ENCODE data around the gene KLHL30. TPM values are rescaled to one million over a fixed set of nuclear protein-coding genes. Genes with fewer than 3 reads are reported as not detected.

KLHL30 gene
- total RNA-seq, 2 experiments from 2014 or later: not detected

DNA sequence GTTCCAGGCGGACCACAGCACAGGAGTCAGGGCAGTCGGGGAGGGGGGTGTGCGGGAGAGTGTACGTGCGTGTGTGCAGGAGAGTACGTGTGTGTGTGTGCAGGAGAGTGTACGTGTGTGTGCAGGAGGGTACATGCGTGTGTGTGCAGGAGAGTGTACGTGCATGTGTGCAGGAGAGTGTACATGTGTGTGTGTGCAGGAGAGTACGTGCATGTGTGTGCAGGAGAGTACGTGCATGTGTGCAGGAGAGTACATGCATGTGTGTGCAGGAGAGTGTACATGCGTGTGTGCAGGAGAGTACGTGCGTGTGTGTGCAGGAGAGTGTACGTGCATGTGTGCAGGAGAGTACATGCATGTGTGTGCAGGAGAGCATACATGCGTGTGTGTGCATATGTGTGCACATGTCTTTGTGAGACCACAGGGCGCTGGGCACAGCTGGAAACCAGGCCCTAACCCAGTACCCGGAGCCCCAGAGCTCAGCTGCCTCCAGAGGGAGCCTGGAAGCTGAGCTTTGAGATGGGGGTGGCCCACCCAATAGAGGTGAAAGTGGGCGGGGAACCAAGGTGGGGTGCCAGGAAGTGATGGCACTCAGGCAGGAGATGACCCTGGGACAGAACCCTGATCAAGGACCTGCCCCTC is 13.9 kb upstream of the KLHL30 start:
- intact Hi-C loops (cut with DNase I, micrococcal nuclease): no loop called here
- DNase-seq: no peak
- no peaks in the 10 kb centered on the region for H3K9me3 Mint-ChIP-seq (ENCODE audit: low read depth)
- no peak for ATAC-seq
- POLR2A ChIA-PET: no interaction called here
- H3K36me3 Mint-ChIP-seq (ENCODE audit: low read depth): no peaks in the 10 kb centered on the region
- H3K4me3 Mint-ChIP-seq: no peak overlapping the region
- no peaks in the 10 kb centered on the region for H3K4me1 Mint-ChIP-seq
- CTCF ChIA-PET: interaction anchor here (1.0 kb wide), 1 partner anchor 107 kb away, joined by 4 read pairs; no protein-coding TSS in a partner anchor
- H3K27ac Mint-ChIP-seq: no peak overlapping the region
- no peaks in the 10 kb centered on the region for H3K27me3 Mint-ChIP-seq

DNA sequence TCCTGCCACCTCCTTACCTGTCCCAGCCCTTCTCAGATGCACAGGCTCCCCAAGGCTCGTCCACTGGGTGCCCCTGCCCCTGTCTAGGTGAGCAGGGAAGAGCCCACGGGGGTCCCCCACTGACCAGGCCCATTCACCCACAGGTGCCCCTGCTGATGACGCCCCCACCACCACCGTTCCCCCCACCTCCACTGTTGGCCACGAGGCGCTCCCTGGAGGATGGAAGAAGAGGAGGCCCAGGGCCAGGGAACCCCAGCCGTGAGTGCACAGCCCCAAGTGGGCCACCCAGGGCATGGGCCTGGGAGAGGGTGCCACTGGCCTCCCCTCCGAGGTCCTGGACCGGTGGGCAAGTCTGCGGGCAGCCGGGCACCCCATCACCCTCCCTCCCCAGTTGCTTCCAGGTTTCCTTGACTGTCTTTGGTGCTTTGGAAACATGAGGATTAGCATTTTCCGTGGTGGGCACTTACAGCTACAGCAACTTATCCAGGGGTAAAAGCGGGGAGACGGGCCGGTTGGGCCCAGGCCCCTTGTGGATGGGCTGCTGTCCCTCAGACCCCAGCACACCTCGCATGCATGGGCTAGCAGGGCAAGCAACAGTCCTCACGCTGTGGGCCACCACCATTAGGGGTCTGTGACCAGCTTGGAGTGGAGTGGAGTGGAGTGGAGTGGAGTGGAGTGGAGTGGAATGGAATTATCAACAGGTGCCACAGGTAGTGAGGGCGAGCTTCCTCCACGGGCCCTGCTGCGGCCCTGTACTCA is 13.2 kb upstream of the KLHL30 start:
- Mint-ChIP-seq H3K4me3 (no peak overlapping the region), H3K9me3 (ENCODE audit: low read depth) (no peaks in the 10 kb centered on the region), H3K4me1 (no peaks in the 10 kb centered on the region), H3K27ac (no peak overlapping the region), H3K27me3 (no peaks in the 10 kb centered on the region), H3K36me3 (ENCODE audit: low read depth) (no peaks in the 10 kb centered on the region)
- intact Hi-C loops (cut with DNase I, micrococcal nuclease): no loop called here
- POLR2A ChIA-PET: no interaction called here
- ATAC-seq (no peak), DNase-seq (no peak)
- CTCF ChIA-PET: interaction anchor here (1.0 kb wide), 1 partner anchor 106 kb away, joined by 4 read pairs; no protein-coding TSS in a partner anchor

DNA sequence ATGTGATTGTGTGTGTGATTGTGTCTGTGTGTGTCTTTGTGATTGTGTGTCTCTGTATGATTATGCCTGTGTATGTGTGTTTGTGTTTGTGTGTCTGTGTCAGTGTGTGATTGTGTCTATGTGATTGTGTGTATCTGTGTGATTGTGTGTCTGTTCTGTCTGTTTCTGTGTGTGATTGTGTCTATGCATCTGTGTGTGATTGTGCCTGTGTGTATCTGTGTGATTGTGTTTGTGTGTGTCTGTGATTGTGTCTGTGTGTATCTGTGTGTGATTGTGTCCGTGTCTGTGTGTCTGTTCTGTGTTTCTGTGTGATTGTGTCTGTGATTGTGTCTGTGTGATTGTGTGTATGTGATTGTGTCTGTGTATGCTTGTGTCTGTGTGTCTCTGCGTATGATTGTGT is 12.1 kb upstream of the KLHL30 start:
- Mint-ChIP-seq H3K4me1 (no peaks in the 10 kb centered on the region), H3K27ac (no peak overlapping the region), H3K36me3 (ENCODE audit: low read depth) (no peaks in the 10 kb centered on the region), H3K27me3 (no peaks in the 10 kb centered on the region), H3K4me3 (no peak overlapping the region), H3K9me3 (ENCODE audit: low read depth) (no peaks in the 10 kb centered on the region)
- ATAC-seq (no peak), DNase-seq (no peak)
- CTCF ChIA-PET: no interaction called here
- POLR2A ChIA-PET: no interaction called here
- intact Hi-C loops (cut with DNase I, micrococcal nuclease): no loop called here

DNA sequence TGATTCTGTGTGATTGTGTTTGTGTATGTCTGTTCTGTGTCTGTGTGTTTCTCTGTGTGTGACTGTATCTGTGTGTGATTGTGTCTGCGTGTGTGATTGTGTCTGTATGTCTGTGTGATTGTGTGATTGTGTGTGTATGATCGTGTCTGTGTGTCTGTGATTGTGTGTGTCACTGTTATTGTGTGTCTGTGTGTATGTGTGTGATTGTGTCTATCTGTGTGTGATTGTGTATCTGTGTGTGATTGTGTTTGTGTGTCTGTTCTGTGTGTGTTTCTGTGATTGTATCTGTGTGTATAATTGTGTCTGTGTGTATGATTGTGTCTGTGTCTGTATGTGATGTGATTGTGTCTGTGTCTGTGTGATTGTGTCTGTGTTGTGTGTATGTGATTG is 11.7 kb upstream of the KLHL30 start:
- H3K27me3 Mint-ChIP-seq: no peaks in the 10 kb centered on the region
- H3K4me3 Mint-ChIP-seq: no peak overlapping the region
- no peaks in the 10 kb centered on the region for H3K4me1 Mint-ChIP-seq
- CTCF ChIA-PET: no interaction called here
- no peaks in the 10 kb centered on the region for H3K36me3 Mint-ChIP-seq (ENCODE audit: low read depth)
- H3K27ac Mint-ChIP-seq: no peak overlapping the region
- intact Hi-C loops (cut with DNase I, micrococcal nuclease): no loop called here
- no peaks in the 10 kb centered on the region for H3K9me3 Mint-ChIP-seq (ENCODE audit: low read depth)
- DNase-seq (no peak), ATAC-seq (no peak)
- POLR2A ChIA-PET: no interaction called here

DNA sequence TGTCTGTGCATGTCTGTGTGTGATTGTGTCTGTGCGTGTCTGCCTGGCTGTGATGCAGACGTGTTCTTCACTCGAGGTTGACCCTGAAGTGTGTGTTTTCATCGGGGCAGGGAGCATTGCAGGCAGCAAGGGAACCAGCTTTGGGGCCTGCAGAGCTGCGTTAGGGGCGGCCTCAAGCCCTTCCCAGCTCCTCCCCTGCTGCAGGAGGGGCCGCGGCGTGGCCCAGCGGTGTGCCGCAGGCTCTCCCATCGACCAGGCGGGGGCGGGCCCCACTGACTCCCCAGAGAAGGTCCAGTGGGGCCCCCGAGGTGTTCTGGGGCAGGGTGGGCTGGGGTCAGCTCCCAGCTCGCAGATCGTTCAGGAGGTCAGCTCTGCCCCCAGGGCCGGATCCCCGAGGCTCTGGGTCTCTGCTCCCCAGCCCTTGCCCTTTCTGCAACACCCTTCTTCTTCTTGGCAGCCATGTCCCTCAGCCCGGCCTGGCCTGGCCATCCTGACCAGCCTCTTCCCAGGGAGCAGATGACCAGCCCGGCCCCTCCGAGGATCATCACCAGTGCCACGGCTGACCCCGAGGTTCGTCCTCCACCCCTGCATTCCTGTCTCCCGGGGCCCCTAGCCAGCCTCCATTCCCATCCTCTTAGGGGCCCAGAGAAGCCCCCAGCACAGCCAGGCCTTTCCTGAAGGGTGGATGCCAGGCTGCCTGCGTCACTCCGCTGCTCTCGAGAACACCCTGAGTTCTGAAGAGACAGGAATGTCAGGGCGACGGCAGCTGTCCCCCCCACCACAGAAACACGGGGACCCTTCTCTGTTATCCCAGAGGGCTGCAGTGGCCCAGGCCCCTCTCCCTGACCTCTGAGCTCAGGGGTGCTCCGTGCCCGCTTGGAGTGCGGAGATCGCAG is 11.1 kb upstream of the KLHL30 start:
- Mint-ChIP-seq H3K27me3 (no peaks in the 10 kb centered on the region), H3K4me1 (no peaks in the 10 kb centered on the region), H3K4me3 (no peak overlapping the region), H3K9me3 (ENCODE audit: low read depth) (no peaks in the 10 kb centered on the region), H3K36me3 (ENCODE audit: low read depth) (no peaks in the 10 kb centered on the region), H3K27ac (no peak overlapping the region)
- intact Hi-C loops (cut with DNase I, micrococcal nuclease): no loop called here
- ATAC-seq (peak; percentile 65), DNase-seq (peak; percentile 38)
- CTCF ChIA-PET: no interaction called here
- POLR2A ChIA-PET: no interaction called here

DNA sequence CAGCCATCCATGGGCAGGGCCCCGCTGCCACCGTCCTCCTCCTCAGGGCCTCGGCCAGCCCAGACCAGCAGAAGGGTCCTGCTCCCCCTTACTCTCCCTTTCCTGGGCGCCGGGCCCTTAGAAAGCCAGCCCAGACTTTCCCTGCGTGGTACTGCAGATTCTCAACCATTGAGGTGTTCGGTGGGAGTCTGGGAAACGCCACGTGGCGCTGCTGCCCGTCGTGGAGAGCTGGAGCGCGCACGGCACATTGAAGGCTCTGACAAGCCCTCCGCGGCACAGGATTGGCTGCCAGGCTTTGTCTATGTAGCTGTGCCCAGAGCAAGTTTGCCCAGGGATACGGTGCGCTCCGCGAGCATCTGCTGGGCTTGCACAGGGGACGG is 10.4 kb upstream of the KLHL30 start:
- CTCF ChIA-PET: no interaction called here
- POLR2A ChIA-PET: no interaction called here
- Mint-ChIP-seq H3K27ac (no peak overlapping the region), H3K4me3 (no peak overlapping the region), H3K27me3 (no peaks in the 10 kb centered on the region), H3K9me3 (ENCODE audit: low read depth) (no peaks in the 10 kb centered on the region), H3K4me1 (no peaks in the 10 kb centered on the region), H3K36me3 (ENCODE audit: low read depth) (no peaks in the 10 kb centered on the region)
- intact Hi-C loops (cut with DNase I, micrococcal nuclease): no loop called here
- DNase-seq (no peak), ATAC-seq (no peak)

DNA sequence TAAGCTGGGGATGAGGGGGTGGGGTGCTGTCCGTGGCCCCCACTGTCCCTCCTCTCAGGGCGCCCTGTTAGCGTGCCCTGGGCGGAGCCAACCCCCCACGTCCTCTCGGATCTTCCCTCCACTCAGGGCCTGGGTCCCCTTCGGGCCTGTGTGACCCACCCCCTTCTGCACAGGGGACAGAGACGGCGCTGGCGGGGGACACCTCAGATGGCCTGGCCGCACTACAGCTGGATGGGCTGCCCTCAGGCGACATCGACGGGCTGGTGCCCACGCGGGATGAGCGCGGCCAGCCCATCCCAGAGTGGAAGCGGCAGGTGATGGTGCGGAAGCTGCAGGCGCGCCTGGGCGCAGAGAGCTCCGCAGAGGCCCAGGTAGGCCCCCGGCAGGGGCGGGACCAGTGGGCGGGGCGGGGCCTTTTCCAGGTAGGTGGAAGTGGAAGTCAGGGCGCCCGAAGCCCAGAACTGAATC is 9.9 kb upstream of the KLHL30 start:
- DNase-seq (no peak), ATAC-seq (no peak)
- Mint-ChIP-seq H3K27me3 (no peaks in the 10 kb centered on the region), H3K4me3 (no peak overlapping the region), H3K27ac (no peak overlapping the region), H3K9me3 (ENCODE audit: low read depth) (no peaks in the 10 kb centered on the region), H3K36me3 (ENCODE audit: low read depth) (no peaks in the 10 kb centered on the region), H3K4me1 (no peaks in the 10 kb centered on the region)
- POLR2A ChIA-PET: no interaction called here
- intact Hi-C loops (cut with DNase I, micrococcal nuclease): no loop called here
- CTCF ChIA-PET: no interaction called here

DNA sequence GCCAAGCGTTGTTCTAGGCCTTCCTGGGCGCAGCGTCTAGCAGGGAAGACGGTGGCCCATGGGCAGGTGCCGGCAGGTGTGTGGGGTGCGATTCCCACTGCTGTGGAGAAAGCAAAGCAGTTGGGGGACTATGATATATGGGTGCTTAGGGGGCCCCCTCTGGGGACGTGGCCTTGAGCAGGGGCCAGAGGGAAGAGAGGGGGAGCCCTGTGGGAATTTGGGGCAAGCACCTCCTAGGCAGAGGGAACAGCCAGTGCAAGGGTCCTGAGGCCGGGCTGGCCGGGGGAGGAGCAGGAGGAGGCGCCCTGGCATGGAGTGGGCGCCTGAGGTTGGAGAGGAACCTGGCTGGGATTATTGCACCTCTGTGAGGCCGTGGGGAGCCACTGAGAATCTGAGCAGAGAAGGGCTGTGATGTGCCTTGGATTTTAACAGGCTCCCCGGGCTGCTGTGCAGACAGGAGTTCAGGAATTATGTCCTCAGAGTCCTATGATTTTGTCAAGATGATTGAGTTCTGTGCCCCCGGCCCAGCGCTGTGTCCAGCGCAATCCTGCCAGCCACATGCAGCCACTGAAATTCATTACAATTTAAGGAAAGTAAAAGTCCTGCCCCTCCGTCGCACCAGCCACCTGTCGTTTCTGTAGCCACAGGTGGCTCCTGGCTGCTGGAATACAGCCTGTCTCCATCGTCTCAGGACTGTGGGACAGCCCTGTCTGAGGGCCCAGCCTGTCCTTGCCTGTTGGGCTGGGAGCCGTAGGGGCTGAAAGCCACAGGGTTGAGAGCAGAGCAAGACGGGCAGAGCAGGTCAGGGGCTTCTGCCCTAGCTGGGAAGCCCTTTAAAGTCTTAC is 9.1 kb upstream of the KLHL30 start:
- H3K27me3 Mint-ChIP-seq: no peaks in the 10 kb centered on the region
- no peak overlapping the region for H3K27ac Mint-ChIP-seq
- H3K9me3 Mint-ChIP-seq (ENCODE audit: low read depth): no peaks in the 10 kb centered on the region
- DNase-seq: no peak
- ChIA-PET CTCF (no interaction called here), POLR2A (no interaction called here)
- H3K36me3 Mint-ChIP-seq (ENCODE audit: low read depth): no peaks in the 10 kb centered on the region
- H3K4me1 Mint-ChIP-seq: no peaks in the 10 kb centered on the region
- no peak for ATAC-seq
- intact Hi-C loops (cut with DNase I, micrococcal nuclease): no loop called here
- no peak overlapping the region for H3K4me3 Mint-ChIP-seq

DNA sequence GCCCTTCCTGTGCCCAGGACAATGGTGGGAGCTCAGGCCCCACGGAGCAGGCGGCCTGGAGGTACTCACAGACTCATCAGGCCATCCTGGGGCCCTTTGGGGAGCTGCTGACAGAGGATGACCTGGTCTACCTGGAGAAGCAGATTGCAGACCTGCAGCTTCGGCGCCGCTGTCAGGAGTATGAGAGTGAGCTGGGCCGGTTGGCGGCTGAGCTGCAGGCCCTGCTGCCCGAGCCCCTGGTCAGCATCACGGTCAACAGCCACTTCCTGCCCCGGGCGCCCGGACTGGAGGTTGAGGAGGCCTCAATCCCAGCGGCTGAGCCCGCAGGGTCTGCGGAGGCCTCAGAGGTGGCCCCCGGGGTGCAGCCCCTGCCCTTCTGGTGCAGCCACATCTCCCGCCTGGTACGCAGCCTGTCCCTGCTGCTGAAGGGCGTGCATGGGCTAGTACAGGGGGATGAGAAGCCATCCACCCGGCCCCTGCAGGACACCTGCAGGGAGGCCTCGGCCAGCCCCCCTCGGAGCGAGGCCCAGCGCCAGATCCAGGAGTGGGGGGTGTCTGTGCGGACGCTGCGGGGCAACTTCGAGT is 8.3 kb upstream of the KLHL30 start:
- no peaks in the 10 kb centered on the region for H3K4me1 Mint-ChIP-seq
- CTCF ChIA-PET: interaction anchor here (0.6 kb wide), 1 partner anchor 108 kb away, joined by 3 read pairs; no protein-coding TSS in a partner anchor
- H3K9me3 Mint-ChIP-seq (ENCODE audit: low read depth): no peaks in the 10 kb centered on the region

DNA sequence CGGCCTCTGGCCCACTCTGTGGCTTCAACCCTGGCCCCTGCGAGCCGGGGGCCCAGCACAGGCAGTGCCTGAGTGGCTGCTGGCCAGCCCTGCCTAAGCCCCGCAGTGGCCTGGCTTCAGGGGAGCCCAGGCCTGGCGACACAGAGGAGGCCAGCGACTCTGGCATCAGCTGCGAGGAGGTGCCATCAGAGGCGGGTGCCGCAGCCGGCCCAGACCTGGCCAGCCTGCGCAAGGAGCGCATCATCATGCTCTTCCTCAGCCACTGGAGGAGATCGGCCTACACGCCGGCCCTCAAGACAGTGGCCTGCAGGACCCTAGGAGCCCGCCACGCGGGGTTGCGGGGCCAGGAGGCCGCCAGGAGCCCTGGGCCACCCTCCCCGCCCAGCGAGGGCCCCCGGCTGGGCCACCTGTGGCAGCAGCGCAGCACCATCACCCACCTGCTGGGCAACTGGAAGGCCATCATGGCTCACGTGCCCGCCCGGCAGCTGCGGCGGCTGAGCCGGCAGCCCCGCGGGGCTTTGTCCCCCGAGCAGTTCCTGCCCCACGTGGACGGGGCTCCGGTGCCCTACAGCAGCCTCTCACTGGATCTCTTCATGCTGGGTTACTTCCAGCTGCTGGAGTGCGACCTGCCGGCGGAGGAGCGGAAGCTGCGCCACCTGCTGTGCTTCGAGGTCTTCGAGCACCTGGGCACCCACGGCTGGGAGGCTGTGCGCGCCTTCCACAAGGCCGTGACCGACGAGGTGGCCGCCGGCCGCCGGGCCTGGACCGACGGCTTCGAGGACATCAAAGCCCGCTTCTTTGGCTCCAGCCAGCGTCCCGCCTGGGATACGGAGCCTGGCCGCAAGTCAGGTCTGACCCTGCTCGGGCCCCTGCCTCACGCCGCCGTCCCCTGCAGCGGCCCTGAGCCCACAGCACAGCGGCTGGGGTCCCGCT is 7.5 kb upstream of the KLHL30 start:
- Mint-ChIP-seq H3K4me3 (no peak overlapping the region), H3K27me3 (no peaks in the 10 kb centered on the region), H3K9me3 (ENCODE audit: low read depth) (no peaks in the 10 kb centered on the region), H3K4me1 (no peaks in the 10 kb centered on the region), H3K27ac (no peak overlapping the region), H3K36me3 (ENCODE audit: low read depth) (no peaks in the 10 kb centered on the region)
- ChIA-PET CTCF (interaction anchor here (0.6 kb wide), 1 partner anchor 107 kb away, joined by 3 read pairs; no protein-coding TSS in a partner anchor), POLR2A (no interaction called here)
- intact Hi-C loops (cut with DNase I, micrococcal nuclease): no loop called here
- no peak for ATAC-seq
- DNase-seq: no peak

More for the DNA sequence above, 8.3 kb upstream of the KLHL30 start:
- POLR2A ChIA-PET: interaction anchor here (0.6 kb wide), 1 partner anchor 62 kb away, joined by 4 read pairs; no protein-coding TSS in a partner anchor
- intact Hi-C loops (cut with DNase I, micrococcal nuclease): no loop called here
- DNase-seq (no peak), ATAC-seq (no peak)
- H3K36me3 Mint-ChIP-seq (ENCODE audit: low read depth): no peaks in the 10 kb centered on the region
- H3K27ac Mint-ChIP-seq: no peak overlapping the region
- H3K4me3 Mint-ChIP-seq: no peak overlapping the region
- H3K27me3 Mint-ChIP-seq: no peaks in the 10 kb centered on the region

All from activated CD4-positive, alpha-beta T cell treated with anti-CD3 and anti-CD28 coated beads for 36 hours (primary cell).